ENCODE data around the gene ZNF362. TPM values are rescaled to one million over a fixed set of nuclear protein-coding genes. Genes with fewer than 3 reads are reported as not detected.

The ZNF362 gene
- total and polyA plus RNA-seq, 2 experiments from 2014 or later, result 22.5 to 55.0 TPM

GRCh38 chr1:33323663-33324477 lies 67.6 kb downstream of the ZNF362 start:
- DNase-seq (ENCODE audit: low spot score), result no peak
- H3K36me3 ChIP-seq (replicated peaks; ENCODE audit: insufficient read depth, low read depth), result peaks cover 14% of the 10 kb centered on the region
- WGBS (ENCODE audit: low lambda C conversion rate, missing lambda C conversion rate), result 83% methylated on average over 14 of the region's 14 CpGs
- H3K4me2 ChIP-seq, result no peak overlapping the region
- no peaks in the 10 kb centered on the region for H3K9me2 ChIP-seq (replicated peaks; ENCODE audit: insufficient read depth)
- TF ChIP-seq EZH2phosphoT487 (IDR thresholded peaks at IDR 0.05; ENCODE audit: low read depth, severe bottlenecking, unreplicated experiment) (no peak), EZH2 (IDR thresholded peaks at IDR 0.05; ENCODE audit: borderline replicate concordance) (no peak)
- TF ChIP-seq, protein P1, sequence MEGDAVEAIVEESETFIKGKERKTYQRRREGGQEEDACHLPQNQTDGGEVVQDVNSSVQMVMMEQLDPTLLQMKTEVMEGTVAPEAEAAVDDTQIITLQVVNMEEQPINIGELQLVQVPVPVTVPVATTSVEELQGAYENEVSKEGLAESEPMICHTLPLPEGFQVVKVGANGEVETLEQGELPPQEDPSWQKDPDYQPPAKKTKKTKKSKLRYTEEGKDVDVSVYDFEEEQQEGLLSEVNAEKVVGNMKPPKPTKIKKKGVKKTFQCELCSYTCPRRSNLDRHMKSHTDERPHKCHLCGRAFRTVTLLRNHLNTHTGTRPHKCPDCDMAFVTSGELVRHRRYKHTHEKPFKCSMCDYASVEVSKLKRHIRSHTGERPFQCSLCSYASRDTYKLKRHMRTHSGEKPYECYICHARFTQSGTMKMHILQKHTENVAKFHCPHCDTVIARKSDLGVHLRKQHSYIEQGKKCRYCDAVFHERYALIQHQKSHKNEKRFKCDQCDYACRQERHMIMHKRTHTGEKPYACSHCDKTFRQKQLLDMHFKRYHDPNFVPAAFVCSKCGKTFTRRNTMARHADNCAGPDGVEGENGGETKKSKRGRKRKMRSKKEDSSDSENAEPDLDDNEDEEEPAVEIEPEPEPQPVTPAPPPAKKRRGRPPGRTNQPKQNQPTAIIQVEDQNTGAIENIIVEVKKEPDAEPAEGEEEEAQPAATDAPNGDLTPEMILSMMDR (IDR thresholded peaks at IDR 0.05; ENCODE audit: poor library complexity), result no peak
- no peak overlapping the region for H2AFZ ChIP-seq
- H3K4me1 ChIP-seq (ENCODE audit: insufficient read depth), result no peaks in the 10 kb centered on the region
- H3K79me2 ChIP-seq, result no peaks in the 10 kb centered on the region
- no peaks in the 10 kb centered on the region for H3K9me3 ChIP-seq (ENCODE audit: low read depth)
- no peak overlapping the region for H3K27ac ChIP-seq
- H3K27me3 ChIP-seq, result no peaks in the 10 kb centered on the region
- peaks cover 3% of the 10 kb centered on the region for H4K20me1 ChIP-seq (ENCODE audit: insufficient read depth, poor library complexity, severe bottlenecking)
- no peak overlapping the region for H3K4me3 ChIP-seq

GRCh38 chr1:33324677-33325575 lies 68.6 kb downstream of the ZNF362 start:
- Histone ChIP-seq H4K20me1 (ENCODE audit: insufficient read depth, poor library complexity, severe bottlenecking) (peaks cover 4% of the 10 kb centered on the region), H3K4me1 (ENCODE audit: insufficient read depth) (no peaks in the 10 kb centered on the region), H3K9me2 (replicated peaks; ENCODE audit: insufficient read depth) (no peaks in the 10 kb centered on the region), H2AFZ (no peak overlapping the region), H3K27me3 (no peaks in the 10 kb centered on the region), H3K79me2 (peaks cover 3% of the 10 kb centered on the region), H3K36me3 (replicated peaks; ENCODE audit: insufficient read depth, low read depth) (peaks cover 14% of the 10 kb centered on the region), H3K4me3 (no peak overlapping the region), H3K27ac (no peak overlapping the region), H3K4me2 (no peak overlapping the region), H3K9me3 (ENCODE audit: low read depth) (no peaks in the 10 kb centered on the region)
- no peak for DNase-seq (ENCODE audit: low spot score)
- TF ChIP-seq EZH2 (IDR thresholded peaks at IDR 0.05; ENCODE audit: borderline replicate concordance) (no peak), EZH2phosphoT487 (IDR thresholded peaks at IDR 0.05; ENCODE audit: low read depth, severe bottlenecking, unreplicated experiment) (no peak)
- TF ChIP-seq, protein P1 (IDR thresholded peaks at IDR 0.05; ENCODE audit: poor library complexity), result no peak
- WGBS (ENCODE audit: low lambda C conversion rate, missing lambda C conversion rate), result 90% methylated on average over 22 of the region's 22 CpGs

DNA sequence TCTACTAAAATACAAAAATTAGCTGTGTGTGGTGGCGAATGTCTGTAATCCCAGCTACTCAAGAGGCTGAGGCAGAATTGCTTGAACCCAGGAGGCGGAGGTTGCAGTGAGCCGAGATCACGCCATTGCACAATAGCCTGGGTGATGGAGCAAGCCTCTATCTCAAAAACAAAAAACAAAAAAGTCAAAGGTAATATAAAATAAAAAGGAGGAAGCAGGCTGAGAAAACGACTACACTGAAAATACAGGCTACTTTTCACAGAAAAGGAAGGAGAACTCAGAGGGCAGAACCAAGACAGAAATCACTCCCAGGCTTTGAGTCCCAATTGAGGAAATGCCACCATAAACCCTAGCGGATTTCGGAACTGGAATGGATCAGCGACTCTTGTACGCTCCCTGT lies 70.5 kb downstream of the ZNF362 start:
- Histone ChIP-seq H3K79me2 (peaks cover 16% of the 10 kb centered on the region), H3K9me2 (replicated peaks; ENCODE audit: insufficient read depth) (no peaks in the 10 kb centered on the region), H2AFZ (no peak overlapping the region), H3K27me3 (no peaks in the 10 kb centered on the region), H3K36me3 (replicated peaks; ENCODE audit: insufficient read depth, low read depth) (peaks cover 14% of the 10 kb centered on the region), H3K4me3 (no peak overlapping the region), H4K20me1 (ENCODE audit: insufficient read depth, poor library complexity, severe bottlenecking) (peaks cover 9% of the 10 kb centered on the region), H3K27ac (no peak overlapping the region), H3K4me1 (ENCODE audit: insufficient read depth) (no peaks in the 10 kb centered on the region), H3K9me3 (ENCODE audit: low read depth) (no peaks in the 10 kb centered on the region), H3K4me2 (no peak overlapping the region)
- no peak for DNase-seq (ENCODE audit: low spot score)
- no peak for TF ChIP-seq EZH2phosphoT487 (IDR thresholded peaks at IDR 0.05; ENCODE audit: low read depth, severe bottlenecking, unreplicated experiment)
- TF ChIP-seq EZH2 (IDR thresholded peaks at IDR 0.05; ENCODE audit: borderline replicate concordance), result no peak
- TF ChIP-seq, protein P1 (IDR thresholded peaks at IDR 0.05; ENCODE audit: poor library complexity), result no peak
- 95% methylated on average over 9 of the region's 9 CpGs for WGBS (ENCODE audit: low lambda C conversion rate, missing lambda C conversion rate)

Measured in hepatocyte (in vitro differentiated cells).